ENCODE data around the gene ATP2A3.

Gene ATP2A3

GRCh38 chr17:3926860-3927627, 37.2 kb downstream of the ATP2A3 start:
- no peak overlapping the region for H3K9ac ChIP-seq (ENCODE audit: low read depth, low read length, poor library complexity, severe bottlenecking)
- no peaks in the 10 kb centered on the region for H3F3A ChIP-seq (ENCODE audit: low read depth)
- H3K9me2 ChIP-seq (replicated peaks; ENCODE audit: low read depth, low read length): no peaks in the 10 kb centered on the region
- no peaks in the 10 kb centered on the region for H3K79me2 ChIP-seq (ENCODE audit: insufficient read depth, low read length)
- H2AFZ ChIP-seq (ENCODE audit: low read length): no peak overlapping the region
- H3K4me3 ChIP-seq (ENCODE audit: low read length, poor library complexity, severe bottlenecking): no peak overlapping the region
- TF ChIP-seq CTCF (conservative IDR thresholded peaks at IDR 0.05; ENCODE audit: low read length) (no peak), EZH2phosphoT487 (IDR thresholded peaks at IDR 0.05; ENCODE audit: borderline replicate concordance) (no peak)
- H3K4me2 ChIP-seq (ENCODE audit: low read depth, low read length, poor library complexity, severe bottlenecking): no peak overlapping the region
- H3K27me3 ChIP-seq (ENCODE audit: insufficient read depth, low read length, poor library complexity, severe bottlenecking): no peaks in the 10 kb centered on the region
- no peaks in the 10 kb centered on the region for H4K20me1 ChIP-seq (ENCODE audit: insufficient read depth, low read length, poor library complexity, severe bottlenecking)
- H3K9me3 ChIP-seq (ENCODE audit: insufficient read depth, low read depth, low read length): no peaks in the 10 kb centered on the region
- H3K4me1 ChIP-seq (ENCODE audit: insufficient read depth, low read length, poor library complexity, severe bottlenecking): no peaks in the 10 kb centered on the region
- peaks cover 48% of the 10 kb centered on the region; the same call in 1 of the 2 replicates for H3K36me3 ChIP-seq (ENCODE audit: insufficient read depth, low read length)

GRCh38 chr17:3925684-3926485, 38.4 kb downstream of the ATP2A3 start:
- no peak overlapping the region for H2AFZ ChIP-seq (ENCODE audit: low read length)
- peaks cover 45% of the 10 kb centered on the region; the same call in 1 of the 2 replicates for H3K36me3 ChIP-seq (ENCODE audit: insufficient read depth, low read length)
- no peaks in the 10 kb centered on the region for H3K27me3 ChIP-seq (ENCODE audit: insufficient read depth, low read length, poor library complexity, severe bottlenecking)
- no peak overlapping the region for H3K9ac ChIP-seq (ENCODE audit: low read depth, low read length, poor library complexity, severe bottlenecking)
- TF ChIP-seq EZH2phosphoT487 (IDR thresholded peaks at IDR 0.05; ENCODE audit: borderline replicate concordance): no peak
- TF ChIP-seq CTCF (conservative IDR thresholded peaks at IDR 0.05; ENCODE audit: low read length): no peak
- no peak overlapping the region for H3K4me2 ChIP-seq (ENCODE audit: low read depth, low read length, poor library complexity, severe bottlenecking)
- H3K79me2 ChIP-seq (ENCODE audit: insufficient read depth, low read length): no peaks in the 10 kb centered on the region
- no peak overlapping the region for H3K4me3 ChIP-seq (ENCODE audit: low read length, poor library complexity, severe bottlenecking)
- no peaks in the 10 kb centered on the region for H3F3A ChIP-seq (ENCODE audit: low read depth)
- H4K20me1 ChIP-seq (ENCODE audit: insufficient read depth, low read length, poor library complexity, severe bottlenecking): no peaks in the 10 kb centered on the region
- no peaks in the 10 kb centered on the region for H3K9me2 ChIP-seq (replicated peaks; ENCODE audit: low read depth, low read length)
- H3K9me3 ChIP-seq (ENCODE audit: insufficient read depth, low read depth, low read length): no peaks in the 10 kb centered on the region
- H3K4me1 ChIP-seq (ENCODE audit: insufficient read depth, low read length, poor library complexity, severe bottlenecking): no peaks in the 10 kb centered on the region

GRCh38 chr17:3924512-3925350, 39.5 kb downstream of the ATP2A3 start:
- TF ChIP-seq CTCF (conservative IDR thresholded peaks at IDR 0.05; ENCODE audit: low read length) (no peak), EZH2phosphoT487 (IDR thresholded peaks at IDR 0.05; ENCODE audit: borderline replicate concordance) (no peak)
- Histone ChIP-seq H3K4me2 (ENCODE audit: low read depth, low read length, poor library complexity, severe bottlenecking) (no peak overlapping the region), H3K79me2 (ENCODE audit: insufficient read depth, low read length) (no peaks in the 10 kb centered on the region), H3K4me3 (ENCODE audit: low read length, poor library complexity, severe bottlenecking) (no peak overlapping the region), H3K9ac (ENCODE audit: low read depth, low read length, poor library complexity, severe bottlenecking) (no peak overlapping the region), H3K9me2 (replicated peaks; ENCODE audit: low read depth, low read length) (no peaks in the 10 kb centered on the region), H3F3A (ENCODE audit: low read depth) (no peaks in the 10 kb centered on the region), H3K36me3 (ENCODE audit: insufficient read depth, low read length) (peaks cover 45% of the 10 kb centered on the region; the same call in 1 of the 2 replicates), H3K27me3 (ENCODE audit: insufficient read depth, low read length, poor library complexity, severe bottlenecking) (no peaks in the 10 kb centered on the region), H3K9me3 (ENCODE audit: insufficient read depth, low read depth, low read length) (no peaks in the 10 kb centered on the region), H2AFZ (ENCODE audit: low read length) (no peak overlapping the region), H3K4me1 (ENCODE audit: insufficient read depth, low read length, poor library complexity, severe bottlenecking) (no peaks in the 10 kb centered on the region), H4K20me1 (ENCODE audit: insufficient read depth, low read length, poor library complexity, severe bottlenecking) (no peaks in the 10 kb centered on the region)
